GM23248 (cell line): ENCODE data around the gene EVI5L. TPM values are rescaled to one million over a fixed set of nuclear protein-coding genes. Genes with fewer than 3 reads are reported as not detected.

ENCODE experiments used
- DNase-seq: peaks from one replicate; pipeline ENCODE4 v3.0.0-alpha.2; 2015
- H2AFZ ChIP-seq: fragments of 200-600 bp; sonication (generic); 2 replicates; pipeline ENCODE4 v1.6.1; 2016; ENCODE audit warnings: antibody characterized with exemption
- H3F3A ChIP-seq: fragments of 200-600 bp; sonication (generic); 2 replicates; pipeline ENCODE4 v1.6.1; 2016; ENCODE audit warnings: mild to moderate bottlenecking, antibody characterized with exemption, mixed run types; ENCODE audit not compliant: insufficient read depth
- H3K27ac ChIP-seq: fragments of 200-600 bp; sonication (generic); 2 replicates; pipeline ENCODE4 v1.5.1; 2016; ENCODE audit warnings: mild to moderate bottlenecking
- H3K27me3 ChIP-seq: fragments of 200-600 bp; sonication (generic); replicated peaks from 2 replicates; pipeline ENCODE4 v1.6.1; 2016; ENCODE audit warnings: mild to moderate bottlenecking; ENCODE audit not compliant: insufficient read depth
- H3K36me3 ChIP-seq: fragments of 200-600 bp; sonication (generic); 2 replicates; pipeline ENCODE4 v1.6.1; 2016; ENCODE audit warnings: low read depth, mild to moderate bottlenecking
- H3K4me1 ChIP-seq: fragments of 200-600 bp; sonication (generic); 2 replicates; pipeline ENCODE4 v1.6.1; 2016; ENCODE audit warnings: mild to moderate bottlenecking; ENCODE audit not compliant: insufficient read depth
- H3K4me2 ChIP-seq: fragments of 200-600 bp; sonication (generic); one replicate; pipeline ENCODE4 v1.6.1; 2016; ENCODE audit warnings: mild to moderate bottlenecking; ENCODE audit not compliant: unreplicated experiment
- H3K4me3 ChIP-seq: fragments of 200-600 bp; sonication (generic); 2 replicates; pipeline ENCODE4 v1.5.1; 2016; ENCODE audit warnings: mild to moderate bottlenecking
- H3K79me2 ChIP-seq: fragments of 200-600 bp; sonication (generic); 2 replicates; pipeline ENCODE4 v1.6.1; 2016; ENCODE audit warnings: mild to moderate bottlenecking; ENCODE audit not compliant: insufficient read depth
- H3K9ac ChIP-seq: fragments of 200-600 bp; sonication (generic); 2 replicates; pipeline ENCODE4 v1.6.1; 2016; ENCODE audit warnings: mild to moderate bottlenecking
- H3K9me2 ChIP-seq: fragments of 200-600 bp; sonication (generic); 2 replicates; pipeline ENCODE4 v1.6.1; 2016; ENCODE audit warnings: mixed run types, mild to moderate bottlenecking, moderate library complexity; ENCODE audit not compliant: insufficient read depth
- H3K9me3 ChIP-seq: fragments of 200-600 bp; sonication (generic); one replicate; pipeline ENCODE4 v1.6.1; 2017; ENCODE audit warnings: low read depth
- H4K20me1 ChIP-seq: fragments of 200-600 bp; sonication (generic); 2 replicates; pipeline ENCODE4 v1.6.0; 2016; ENCODE audit not compliant: insufficient read depth
- EZH2 ChIP-seq: fragments of 200-600 bp; sonication (generic); IDR thresholded peaks from 2 replicates; pipeline ENCODE4 v1.6.1; 2018; ENCODE audit warnings: antibody characterized with exemption, mild to moderate bottlenecking; ENCODE audit not compliant: insufficient read depth, poor library complexity, severe bottlenecking
- EZH2phosphoT487 ChIP-seq: fragments of 200-600 bp; sonication (generic); IDR thresholded peaks from 2 replicates; pipeline ENCODE4 v1.6.1; 2018; ENCODE audit warnings: antibody characterized with exemption, moderate library complexity, mild to moderate bottlenecking, low read depth; ENCODE audit not compliant: insufficient read depth
- WGBS, 2 experiments: methylation state at CpG; one replicate each; pipeline ENCODE4 v1.1.6; 2015 to 2017; ENCODE audit warnings: low lambda C conversion rate in 2 of 2, low coverage in 1 of 2; ENCODE audit errors: missing lambda C conversion rate in 2 of 2; 5-methylcytosine and 5-hydroxymethylcytosine counted together
- in situ Hi-C: fragments of 300-500 bp; cut with MboI; formaldehyde crosslinking; loops from 2 replicates; pipeline ENCODE4 v1.15.0; 2020
- polyA plus RNA-seq: library from polyadenylated mRNA; unstranded; fragments of >200 nt; fragmentation: Nextera tagmentation; extraction: Ambion mirVana; gene quantifications from 2 replicates; pipeline ENCODE4 v1.2.1, GENCODE V29; 2016
- total RNA-seq: library from RNA; depleted of rRNA; stranded (reverse); fragments of >200 nt; shearing (Covaris generic); gene quantifications from 2 replicates; pipeline ENCODE4 v1.2.3, GENCODE V29; 2014

Gene EVI5L
- total and polyA plus RNA-seq, 2 experiments from 2014 or later = 6.9 to 24.3 TPM

GRCh38 chr19:7830823-7831222 lies 805 bp downstream of the EVI5L start:
- peak overlapping the region; percentile 54 for H3K4me2 ChIP-seq
- H3K79me2 ChIP-seq = peaks cover 29% of the 10 kb centered on the region
- H3K27ac ChIP-seq = no peak overlapping the region
- H3K9me2 ChIP-seq = no peaks in the 10 kb centered on the region
- H3K9ac ChIP-seq = peak overlapping the region; percentile 80
- peaks cover 16% of the 10 kb centered on the region for H3K4me1 ChIP-seq
- H3K4me3 ChIP-seq = peak overlapping the region; percentile 76
- no peak overlapping the region for H2AFZ ChIP-seq
- no peaks in the 10 kb centered on the region for H3K9me3 ChIP-seq
- no peak for DNase-seq
- in situ Hi-C loops = no loop called here
- H3K36me3 ChIP-seq = no peaks in the 10 kb centered on the region
- H3F3A ChIP-seq = no peaks in the 10 kb centered on the region
- WGBS, 2 experiments = 5 to 28% methylated on average over 3 to 7 of the region's 7 CpGs
- no peak for TF ChIP-seq EZH2
- TF ChIP-seq EZH2phosphoT487 = no peak
- H3K27me3 ChIP-seq = peaks cover 15% of the 10 kb centered on the region; the same call in 1 of the 2 replicates
- no peaks in the 10 kb centered on the region for H4K20me1 ChIP-seq

GRCh38 chr19:7831452-7831851 lies 1.4 kb downstream of the EVI5L start:
- H3K79me2 ChIP-seq = peaks cover 29% of the 10 kb centered on the region
- H3K4me3 ChIP-seq = no peak overlapping the region
- WGBS, 2 experiments = 67% methylated on average over 10 of the region's 10 CpGs
- TF ChIP-seq EZH2phosphoT487 = no peak
- no peak for TF ChIP-seq EZH2
- peak overlapping the region; percentile 54 for H3K4me2 ChIP-seq
- H2AFZ ChIP-seq = no peak overlapping the region
- no peaks in the 10 kb centered on the region for H3F3A ChIP-seq
- H3K27ac ChIP-seq = no peak overlapping the region
- in situ Hi-C loops = no loop called here
- H3K27me3 ChIP-seq = peaks cover 15% of the 10 kb centered on the region; the same call in 1 of the 2 replicates
- no peaks in the 10 kb centered on the region for H3K9me3 ChIP-seq
- H3K9me2 ChIP-seq = no peaks in the 10 kb centered on the region
- no peak overlapping the region for H3K9ac ChIP-seq
- H3K4me1 ChIP-seq = peaks cover 16% of the 10 kb centered on the region
- peak; percentile 69 for DNase-seq
- H4K20me1 ChIP-seq = no peaks in the 10 kb centered on the region
- no peaks in the 10 kb centered on the region for H3K36me3 ChIP-seq

DNA sequence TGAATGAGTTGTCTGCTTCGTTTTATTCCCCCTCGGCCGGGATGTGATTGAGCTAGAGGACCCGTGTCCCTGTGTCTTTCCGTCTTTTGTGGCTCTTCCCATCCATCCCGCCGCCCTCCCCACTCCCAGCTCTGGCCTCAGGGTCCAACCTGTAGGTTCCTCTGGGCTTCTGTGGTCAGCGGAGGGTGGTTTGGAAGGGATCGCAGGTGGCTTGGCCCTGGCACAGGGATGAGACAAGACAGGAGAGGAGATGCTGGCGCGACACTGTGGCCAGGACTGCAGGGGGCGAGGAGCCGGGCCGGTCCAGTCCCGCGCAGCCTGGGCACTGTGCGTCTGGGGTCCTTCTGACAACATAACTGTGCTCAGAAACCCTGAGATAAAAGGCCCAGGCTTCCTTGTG lies 2.0 kb downstream of the EVI5L start:
- H3K4me2 ChIP-seq = no peak overlapping the region
- H3K9ac ChIP-seq = no peak overlapping the region
- H3K4me1 ChIP-seq = peaks cover 16% of the 10 kb centered on the region
- TF ChIP-seq EZH2phosphoT487 (no peak), EZH2 (no peak)
- no peak overlapping the region for H3K27ac ChIP-seq
- no peak for DNase-seq
- 89 to 95% methylated on average over 17 of the region's 17 CpGs for WGBS, 2 experiments
- no peaks in the 10 kb centered on the region for H3K9me3 ChIP-seq
- H3K36me3 ChIP-seq = no peaks in the 10 kb centered on the region
- H3K27me3 ChIP-seq = peaks cover 10% of the 10 kb centered on the region; the same call in 1 of the 2 replicates
- in situ Hi-C loops = no loop called here
- H3K9me2 ChIP-seq = no peaks in the 10 kb centered on the region
- H3K79me2 ChIP-seq = peaks cover 29% of the 10 kb centered on the region
- H3F3A ChIP-seq = no peaks in the 10 kb centered on the region
- H2AFZ ChIP-seq = no peak overlapping the region
- H4K20me1 ChIP-seq = no peaks in the 10 kb centered on the region
- no peak overlapping the region for H3K4me3 ChIP-seq

DNA sequence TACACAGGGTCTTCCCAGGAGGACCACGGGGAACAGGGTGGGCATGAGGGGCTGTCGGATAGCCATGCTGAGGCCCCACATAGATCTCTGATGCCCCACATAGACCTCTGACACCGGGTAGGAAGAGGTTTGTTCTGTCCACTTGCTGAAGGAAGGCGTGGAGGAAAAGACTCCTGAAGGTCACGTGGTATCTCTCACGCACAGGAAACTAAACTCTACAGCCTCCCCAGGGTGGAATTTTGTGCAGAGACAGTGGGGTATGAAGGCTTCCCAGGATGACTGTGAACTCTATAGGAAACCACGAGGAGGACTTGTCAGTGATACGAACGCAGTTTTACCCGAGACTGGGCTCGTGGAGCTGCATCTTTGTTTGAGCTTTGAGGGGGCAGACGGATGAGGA lies 2.8 kb downstream of the EVI5L start:
- Histone ChIP-seq H3K79me2 (peaks cover 29% of the 10 kb centered on the region), H3F3A (no peaks in the 10 kb centered on the region), H3K4me3 (no peak overlapping the region), H3K9me3 (no peaks in the 10 kb centered on the region), H3K9ac (peak overlapping the region; percentile 21; the same call in 1 of the 2 replicates), H3K27ac (peak overlapping the region; percentile 46), H3K4me2 (peak overlapping the region; percentile 4), H3K27me3 (peaks cover 2% of the 10 kb centered on the region; the same call in 1 of the 2 replicates), H3K4me1 (peaks cover 16% of the 10 kb centered on the region), H2AFZ (no peak overlapping the region), H3K36me3 (no peaks in the 10 kb centered on the region), H4K20me1 (no peaks in the 10 kb centered on the region), H3K9me2 (no peaks in the 10 kb centered on the region)
- TF ChIP-seq EZH2 (no peak), EZH2phosphoT487 (no peak)
- 60 to 61% methylated on average over 12 of the region's 12 CpGs for WGBS, 2 experiments
- DNase-seq = peak; percentile 42
- in situ Hi-C loops = no loop called here
